ENCODE measurements around the gene CFAP97.

The CFAP97 gene

GRCh38 chr4:185194924-185195888 lies 8.6 kb downstream of the CFAP97 start:
- TF ChIP-seq REST (IDR thresholded peaks at IDR 0.05; ENCODE audit: insufficient read depth in 1 of 2, low read depth in 2 of 2, low read length in 2 of 2) (no peak), POLR2AphosphoS5 (IDR thresholded peaks at IDR 0.05; ENCODE audit: low read depth, low read length) (no peak), FOXP2 (optimal IDR thresholded peaks at IDR 0.05; ENCODE audit: borderline replicate concordance, extremely low read depth, extremely low read length, insufficient read depth) (no peak), SIN3A (IDR thresholded peaks at IDR 0.05; ENCODE audit: borderline replicate concordance, insufficient read depth, low read length) (no peak), TAF1 (IDR thresholded peaks at IDR 0.05; ENCODE audit: borderline replicate concordance, insufficient read depth, low read length) (no peak)

GRCh38 chr4:185192059-185192458 lies 11.7 kb downstream of the CFAP97 start:
- TF ChIP-seq SIN3A (IDR thresholded peaks at IDR 0.05; ENCODE audit: borderline replicate concordance, insufficient read depth, low read length), result no peak
- TF ChIP-seq POLR2AphosphoS5 (IDR thresholded peaks at IDR 0.05; ENCODE audit: low read depth, low read length), result no peak
- TF ChIP-seq REST (IDR thresholded peaks at IDR 0.05; ENCODE audit: insufficient read depth in 1 of 2, low read depth in 2 of 2, low read length in 2 of 2), result no peak
- no peak for TF ChIP-seq FOXP2 (optimal IDR thresholded peaks at IDR 0.05; ENCODE audit: borderline replicate concordance, extremely low read depth, extremely low read length, insufficient read depth)
- no peak for TF ChIP-seq TAF1 (IDR thresholded peaks at IDR 0.05; ENCODE audit: borderline replicate concordance, insufficient read depth, low read length)

- TF ChIP-seq FOXP2 (optimal IDR thresholded peaks at IDR 0.05; ENCODE audit: borderline replicate concordance, extremely low read depth, extremely low read length, insufficient read depth) (no peak), SIN3A (IDR thresholded peaks at IDR 0.05; ENCODE audit: borderline replicate concordance, insufficient read depth, low read length) (no peak), POLR2AphosphoS5 (IDR thresholded peaks at IDR 0.05; ENCODE audit: low read depth, low read length) (no peak), TAF1 (IDR thresholded peaks at IDR 0.05; ENCODE audit: borderline replicate concordance, insufficient read depth, low read length) (no peak), REST (IDR thresholded peaks at IDR 0.05; ENCODE audit: insufficient read depth in 1 of 2, low read depth in 2 of 2, low read length in 2 of 2) (no peak)
Measured at GRCh38 chr4:185190306-185190856, 13.4 kb downstream of the CFAP97 start.

GRCh38 chr4:185189606-185190305 lies 14.0 kb downstream of the CFAP97 start:
- no peak for TF ChIP-seq FOXP2 (optimal IDR thresholded peaks at IDR 0.05; ENCODE audit: borderline replicate concordance, extremely low read depth, extremely low read length, insufficient read depth)
- TF ChIP-seq POLR2AphosphoS5 (IDR thresholded peaks at IDR 0.05; ENCODE audit: low read depth, low read length), result no peak
- TF ChIP-seq SIN3A (IDR thresholded peaks at IDR 0.05; ENCODE audit: borderline replicate concordance, insufficient read depth, low read length), result no peak
- TF ChIP-seq REST (IDR thresholded peaks at IDR 0.05; ENCODE audit: insufficient read depth in 1 of 2, low read depth in 2 of 2, low read length in 2 of 2), result no peak
- TF ChIP-seq TAF1 (IDR thresholded peaks at IDR 0.05; ENCODE audit: borderline replicate concordance, insufficient read depth, low read length), result no peak
